Measurements from ENCODE around the gene SSR4. TPM values are rescaled to one million over a fixed set of nuclear protein-coding genes. Genes with fewer than 3 reads are reported as not detected.

Gene SSR4
- total RNA-seq, 1 donor: 156 TPM

- Histone ChIP-seq H4K20me1 (ENCODE audit: insufficient read depth, low read length) (no peaks in the 10 kb centered on the region), H3K27ac (ENCODE audit: low read depth, low read length) (no peak overlapping the region), H3K4me1 (ENCODE audit: insufficient read depth, low read length) (no peaks in the 10 kb centered on the region), H3K36me3 (ENCODE audit: insufficient read depth, low read length) (no peaks in the 10 kb centered on the region), H3K9me3 (ENCODE audit: low read depth, low read length) (no peaks in the 10 kb centered on the region), H3K4me2 (ENCODE audit: insufficient read depth, low read length) (no peak overlapping the region), H3K4me3 (ENCODE audit: insufficient read depth, low read length) (no peak overlapping the region), H3K79me2 (ENCODE audit: insufficient read depth, low read length) (no peaks in the 10 kb centered on the region), H3K27me3 (ENCODE audit: insufficient read depth, low read length) (peaks cover 46% of the 10 kb centered on the region), H2AFZ (ENCODE audit: low read length) (no peak overlapping the region)
- TF ChIP-seq CTCF (IDR thresholded peaks at IDR 0.05; ENCODE audit: extremely low read depth, low read depth, low read length): no peak
- DNase-seq (ENCODE audit: insufficient read length, low spot score, missing footprints): peak; percentile 70
Observed at GRCh38 chrX:153828723-153829548, 34.5 kb downstream of the SSR4 start.

GRCh38 chrX:153829549-153829798 lies 35.0 kb downstream of the SSR4 start:
- Histone ChIP-seq H3K27me3 (ENCODE audit: insufficient read depth, low read length) (peaks cover 48% of the 10 kb centered on the region), H2AFZ (ENCODE audit: low read length) (no peak overlapping the region), H3K79me2 (ENCODE audit: insufficient read depth, low read length) (no peaks in the 10 kb centered on the region), H3K9me3 (ENCODE audit: low read depth, low read length) (no peaks in the 10 kb centered on the region), H3K4me2 (ENCODE audit: insufficient read depth, low read length) (no peak overlapping the region), H3K4me3 (ENCODE audit: insufficient read depth, low read length) (no peak overlapping the region), H3K4me1 (ENCODE audit: insufficient read depth, low read length) (no peaks in the 10 kb centered on the region), H4K20me1 (ENCODE audit: insufficient read depth, low read length) (no peaks in the 10 kb centered on the region), H3K27ac (ENCODE audit: low read depth, low read length) (no peak overlapping the region), H3K36me3 (ENCODE audit: insufficient read depth, low read length) (no peaks in the 10 kb centered on the region)
- no peak for TF ChIP-seq CTCF (IDR thresholded peaks at IDR 0.05; ENCODE audit: extremely low read depth, low read depth, low read length)
- peak; percentile 70 for DNase-seq (ENCODE audit: insufficient read length, low spot score, missing footprints)

GRCh38 chrX:153829799-153830639 lies 35.6 kb downstream of the SSR4 start, which contains the start of gene PDZD4:
PDZD4 (minus strand) TSS chrX:153830544; CDS start chrX:153830298, 246 bp downstream.
- Histone ChIP-seq H3K9me3 (ENCODE audit: low read depth, low read length) (no peaks in the 10 kb centered on the region), H3K4me2 (ENCODE audit: insufficient read depth, low read length) (no peak within 1 kb of the TSS), H3K79me2 (ENCODE audit: insufficient read depth, low read length) (no peaks in the 10 kb centered on the region), H3K27ac (ENCODE audit: low read depth, low read length) (no peak within 1 kb of the TSS), H2AFZ (ENCODE audit: low read length) (no peak within 1 kb of the TSS), H3K4me1 (ENCODE audit: insufficient read depth, low read length) (no peaks in the 10 kb centered on the region), H4K20me1 (ENCODE audit: insufficient read depth, low read length) (no peaks in the 10 kb centered on the region), H3K36me3 (ENCODE audit: insufficient read depth, low read length) (no peaks in the 10 kb centered on the region), H3K27me3 (ENCODE audit: insufficient read depth, low read length) (peaks cover 53% of the 10 kb centered on the region), H3K4me3 (ENCODE audit: insufficient read depth, low read length) (no peak within 1 kb of the TSS)
- TF ChIP-seq CTCF (IDR thresholded peaks at IDR 0.05; ENCODE audit: extremely low read depth, low read depth, low read length): no peak
- peak; percentile 66 for DNase-seq (ENCODE audit: insufficient read length, low spot score, missing footprints)

Measured in osteoblast (primary cell).